ENCODE measurements around the gene MEPCE.

- TF ChIP-seq POLR2A (IDR thresholded peaks at IDR 0.05; ENCODE audit: low read length) (peak; percentile 38), GATA1 (IDR thresholded peaks at IDR 0.05; ENCODE audit: low read depth, low read length) (no peak)
Observed at GRCh38 chr7:100432053-100432452, 2.4 kb downstream of the MEPCE start.
